SH-SY5Y (cell line): ENCODE measurements around the gene B3GALT5.

ENCODE experiments used
- GATA2 ChIP-seq: IDR thresholded peaks from 2 replicates; pipeline ENCODE4 v1.6.1; 2011; ENCODE audit warnings: mild to moderate bottlenecking, low read depth, low read length
- GATA3 ChIP-seq: IDR thresholded peaks from 2 replicates; pipeline ENCODE4 v1.6.1; 2011; ENCODE audit warnings: low read depth, mild to moderate bottlenecking, low read length, moderate library complexity

DNA sequence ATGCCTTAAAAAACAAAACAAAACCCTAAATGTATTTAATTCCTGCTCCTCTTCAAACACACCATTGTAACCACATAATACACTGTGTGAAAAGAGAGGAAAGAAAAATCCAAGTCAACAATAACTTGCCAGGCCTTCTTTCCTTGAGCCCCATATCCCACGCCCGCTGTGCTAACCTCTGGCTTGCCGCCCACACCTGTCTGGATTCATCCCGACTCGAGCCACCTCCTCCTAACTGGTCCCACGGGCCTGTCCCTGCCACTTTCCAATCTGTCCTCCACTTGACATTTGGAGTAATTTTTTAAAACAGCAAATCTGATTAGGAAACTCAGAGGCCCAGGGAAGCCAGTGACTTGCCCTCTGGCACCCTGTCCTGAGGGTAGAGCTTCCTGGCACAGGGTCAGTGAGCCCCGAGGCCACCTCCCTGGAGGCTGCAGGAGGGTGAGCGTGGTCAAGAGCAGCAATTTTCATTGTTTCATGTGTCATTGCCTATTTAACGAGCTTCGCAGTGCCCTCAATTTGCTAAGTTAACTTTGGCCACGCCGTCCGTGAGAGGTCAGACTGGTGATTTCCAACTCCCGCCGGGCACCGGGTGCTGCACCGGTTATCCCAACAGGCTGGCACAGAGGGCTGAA lies 54.1 kb downstream of the B3GALT5 start:
- TF ChIP-seq GATA3 (no peak), GATA2 (no peak)
